AG04450 (cell line): ENCODE measurements around the gene FAM110D. TPM values are rescaled to one million over a fixed set of nuclear protein-coding genes. Genes with fewer than 3 reads are reported as not detected.

Experiments used
- CTCF ChIA-PET: fragments of 300-600, 350-600 bp; formaldehyde crosslinking; extraction: SDS; loops from one replicate; lab custom pipeline; 2022; ENCODE audit warnings: antibody characterized with exemption, inconsistent platforms; lab: Charles Lee
- POLR2A ChIA-PET: fragments of 350-600 bp; formaldehyde crosslinking; extraction: SDS; loops from one replicate; lab custom pipeline; 2021; ENCODE audit warnings: antibody characterized with exemption, inconsistent platforms; lab: Yijun Ruan, JAX
- DNase-seq: peaks from one replicate; pipeline ENCODE4 v3.0.0-alpha.2; 2011; ENCODE audit warnings: low read depth, low spot score
- H3K27ac ChIP-seq: one replicate; pipeline ENCODE4 v1.5.1; 2012; ENCODE audit warnings: low read depth, low read length, control low read depth
- H3K27me3 ChIP-seq: one replicate; pipeline ENCODE4 v1.6.0; 2012; ENCODE audit warnings: low read length; ENCODE audit not compliant: control insufficient read depth, insufficient read depth
- H3K4me3 ChIP-seq: 2 replicates; pipeline ENCODE4 v1.5.1; 2011; ENCODE audit warnings: mild to moderate bottlenecking, low read depth, low read length, control low read depth
- H3K9me3 ChIP-seq: 2 replicates; pipeline ENCODE4 v1.5.1; 2012; ENCODE audit warnings: low read length; ENCODE audit not compliant: control insufficient read depth, insufficient read depth
- polyA plus RNA-seq: library from polyadenylated mRNA; depleted of rRNA; stranded (reverse); fragments of >200 nt; gene quantifications from 2 replicates; pipeline ENCODE4 v1.2.3, GENCODE V29; 2011
- TF ChIP-seq, protein P1 (sequence below): IDR thresholded peaks from 2 replicates; pipeline ENCODE4 v1.5.1; 2011; ENCODE audit warnings: low read depth, low read length, control low read depth, inconsistent platforms

The FAM110D gene
- polyA plus RNA-seq, 1 experiment, result not detected

DNA sequence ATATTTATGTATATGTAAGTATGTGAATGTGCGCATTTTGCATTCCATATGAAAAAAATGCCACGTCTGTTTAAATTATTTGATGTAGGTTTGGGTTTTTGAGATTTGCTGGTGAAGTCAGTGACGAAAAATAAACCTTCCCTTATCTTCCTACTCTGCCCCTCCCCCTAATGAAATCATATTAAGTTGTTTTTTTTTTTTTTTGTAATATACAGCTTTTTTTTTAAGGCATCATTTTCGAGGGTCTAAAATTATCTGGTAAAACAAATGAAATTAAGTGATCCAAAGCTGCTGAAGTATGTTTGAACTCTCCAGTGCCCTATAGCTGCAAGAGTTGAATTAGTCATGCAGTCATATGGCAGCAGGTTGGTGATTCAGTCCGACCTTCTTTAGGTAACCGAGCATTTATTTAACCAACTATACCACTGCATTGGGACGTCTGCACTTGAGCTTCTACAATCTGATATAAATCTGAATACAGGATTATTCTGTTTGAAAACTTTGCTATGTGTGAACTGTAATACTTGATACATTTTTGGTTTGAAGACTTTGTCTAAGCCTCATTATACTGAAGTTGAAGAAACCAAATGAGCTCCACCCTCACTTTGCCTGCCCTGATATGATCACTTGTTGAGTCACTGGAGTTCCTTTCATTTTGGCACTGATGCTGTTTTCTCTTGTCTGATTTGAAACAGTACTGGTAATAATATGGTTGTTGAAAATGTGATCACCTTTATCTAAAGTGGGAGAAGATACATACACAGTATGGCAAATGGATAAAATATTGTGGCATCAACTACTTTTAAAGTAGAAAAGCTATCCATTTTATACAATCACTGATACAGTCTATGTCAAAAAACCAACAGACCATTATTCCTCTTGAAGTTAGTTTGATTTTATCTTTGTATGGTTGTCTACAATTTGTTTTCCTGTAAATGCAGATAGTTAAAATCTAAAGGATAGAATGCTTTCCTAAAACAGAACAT lies 35.6 kb upstream of the FAM110D start:
- Histone ChIP-seq H3K4me3 (no peak overlapping the region), H3K27ac (no peak overlapping the region), H3K27me3 (no peaks in the 10 kb centered on the region), H3K9me3 (no peaks in the 10 kb centered on the region)
- TF ChIP-seq, protein P1, sequence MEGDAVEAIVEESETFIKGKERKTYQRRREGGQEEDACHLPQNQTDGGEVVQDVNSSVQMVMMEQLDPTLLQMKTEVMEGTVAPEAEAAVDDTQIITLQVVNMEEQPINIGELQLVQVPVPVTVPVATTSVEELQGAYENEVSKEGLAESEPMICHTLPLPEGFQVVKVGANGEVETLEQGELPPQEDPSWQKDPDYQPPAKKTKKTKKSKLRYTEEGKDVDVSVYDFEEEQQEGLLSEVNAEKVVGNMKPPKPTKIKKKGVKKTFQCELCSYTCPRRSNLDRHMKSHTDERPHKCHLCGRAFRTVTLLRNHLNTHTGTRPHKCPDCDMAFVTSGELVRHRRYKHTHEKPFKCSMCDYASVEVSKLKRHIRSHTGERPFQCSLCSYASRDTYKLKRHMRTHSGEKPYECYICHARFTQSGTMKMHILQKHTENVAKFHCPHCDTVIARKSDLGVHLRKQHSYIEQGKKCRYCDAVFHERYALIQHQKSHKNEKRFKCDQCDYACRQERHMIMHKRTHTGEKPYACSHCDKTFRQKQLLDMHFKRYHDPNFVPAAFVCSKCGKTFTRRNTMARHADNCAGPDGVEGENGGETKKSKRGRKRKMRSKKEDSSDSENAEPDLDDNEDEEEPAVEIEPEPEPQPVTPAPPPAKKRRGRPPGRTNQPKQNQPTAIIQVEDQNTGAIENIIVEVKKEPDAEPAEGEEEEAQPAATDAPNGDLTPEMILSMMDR, result no peak
- CTCF ChIA-PET, result interaction anchor here (0.7 to 4.5 kb wide), 9 partner anchors 21 to 294 kb away, joined by 3 to 41 read pairs (median 4); partner anchors contain the start of genes CEP85 and PAFAH2
- DNase-seq, result no peak
- POLR2A ChIA-PET, result interaction anchor here (0.5 kb wide), 1 partner anchor 354 kb away, joined by 4 read pairs; no protein-coding TSS in a partner anchor

DNA sequence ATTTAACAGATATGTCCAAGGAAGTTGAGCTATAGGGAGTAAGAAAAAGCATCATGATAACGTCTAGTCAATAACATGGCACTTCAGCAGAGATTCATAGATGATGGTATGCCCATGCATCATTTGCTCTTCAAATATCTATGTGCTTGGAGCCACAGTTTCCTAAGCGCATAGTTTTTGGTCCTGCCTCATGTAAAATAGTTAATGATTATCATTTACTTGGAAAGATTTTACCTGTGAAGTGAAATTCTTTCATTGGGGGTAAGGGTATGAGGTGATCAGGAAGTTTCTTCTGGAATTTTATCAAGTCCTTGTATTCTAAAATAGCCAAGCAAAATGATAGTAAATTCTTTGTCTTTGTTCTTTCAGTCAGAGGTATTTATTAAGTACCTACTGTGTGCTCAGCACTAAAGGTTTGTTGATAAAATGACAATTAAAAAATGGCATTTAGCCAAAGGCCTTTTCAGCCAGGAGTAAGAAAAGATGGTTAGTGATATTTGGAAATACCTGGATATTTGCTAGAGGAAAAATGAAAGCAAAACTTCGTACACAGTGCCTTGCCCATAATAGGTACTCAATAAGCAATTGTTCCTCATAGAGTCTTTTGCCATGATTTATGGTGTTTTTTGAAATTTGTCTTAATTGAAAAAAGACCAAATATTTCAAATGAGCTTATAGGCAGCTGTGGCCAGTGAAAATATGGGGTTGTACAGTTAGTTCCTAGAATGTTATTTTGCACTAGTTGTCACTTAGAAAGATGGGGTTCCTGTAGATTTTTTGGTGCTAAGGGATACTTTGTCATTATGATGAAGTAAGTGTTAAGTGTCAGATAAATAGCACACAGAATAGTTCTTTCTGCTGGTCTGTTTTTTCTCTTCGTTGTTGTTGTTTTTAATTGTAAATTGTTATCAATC lies 34.2 kb upstream of the FAM110D start:
- Histone ChIP-seq H3K27me3 (peaks cover 3% of the 10 kb centered on the region), H3K9me3 (no peaks in the 10 kb centered on the region), H3K27ac (no peak overlapping the region), H3K4me3 (no peak overlapping the region)
- POLR2A ChIA-PET, result no interaction called here
- TF ChIP-seq, protein P1, result no peak
- CTCF ChIA-PET, result interaction anchor here (1.2 to 4.5 kb wide), 3 partner anchors 20 to 240 kb away, joined by 4 to 41 read pairs (median 6); no protein-coding TSS in a partner anchor
- DNase-seq, result no peak

DNA sequence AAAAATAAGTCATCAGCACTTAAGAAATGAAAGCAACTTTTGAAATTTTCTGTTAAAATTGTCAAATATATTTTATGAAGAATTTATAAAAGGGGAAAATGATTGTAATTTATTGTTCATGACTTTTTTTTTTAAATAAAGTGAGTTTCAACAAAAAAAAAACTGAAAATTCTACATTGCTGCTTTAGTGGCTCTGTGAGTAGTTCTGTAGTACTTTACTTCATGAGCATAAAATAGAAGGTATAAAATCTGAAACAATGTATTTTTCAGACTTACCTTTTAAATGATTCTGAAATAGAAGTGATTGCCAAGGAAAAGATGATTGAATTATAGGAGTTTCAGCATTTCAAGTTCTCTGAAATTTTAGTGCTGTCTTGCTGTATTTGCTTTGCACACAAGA lies 33.5 kb upstream of the FAM110D start:
- POLR2A ChIA-PET, result no interaction called here
- CTCF ChIA-PET, result interaction anchor here (1.3 to 4.5 kb wide), 3 partner anchors 19 to 292 kb away, joined by 5 to 41 read pairs (median 25); no protein-coding TSS in a partner anchor

DNA sequence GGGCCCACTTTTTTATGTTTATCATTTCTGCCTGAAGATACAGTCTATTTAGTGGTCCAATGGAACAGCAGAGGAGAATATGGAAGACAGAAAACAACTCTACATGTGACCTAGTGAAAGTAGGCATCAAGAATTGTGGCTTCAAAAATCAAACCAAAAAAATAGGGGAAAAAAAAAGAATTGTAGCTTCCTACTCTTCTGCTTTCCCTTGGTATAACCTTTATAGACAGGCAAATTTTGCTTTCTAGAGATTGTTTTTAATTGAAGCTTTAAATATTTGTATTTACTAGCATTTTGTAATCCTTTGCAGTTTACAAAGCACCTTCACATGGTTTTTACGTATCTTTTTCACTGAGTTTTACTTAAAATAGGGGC lies 32.9 kb upstream of the FAM110D start:
- POLR2A ChIA-PET, result no interaction called here
- CTCF ChIA-PET, result interaction anchor here (1.1 to 4.5 kb wide), 5 partner anchors 8 to 291 kb away, joined by 3 to 25 read pairs (median 5); partner anchors contain the start of gene CEP85

More for the DNA sequence above, 33.5 kb upstream of the FAM110D start:
- Histone ChIP-seq H3K27ac (no peak overlapping the region), H3K27me3 (peaks cover 3% of the 10 kb centered on the region), H3K9me3 (no peaks in the 10 kb centered on the region), H3K4me3 (no peak overlapping the region)
- no peak for DNase-seq
- TF ChIP-seq, protein P1, result no peak

More for the DNA sequence above, 32.9 kb upstream of the FAM110D start:
- no peak overlapping the region for H3K27ac ChIP-seq
- TF ChIP-seq, protein P1, result no peak
- H3K4me3 ChIP-seq, result no peak overlapping the region
- DNase-seq, result no peak
- H3K27me3 ChIP-seq, result peaks cover 5% of the 10 kb centered on the region
- H3K9me3 ChIP-seq, result no peaks in the 10 kb centered on the region
